ENCODE results near the gene DNTT.

The DNTT gene

GRCh38 chr10:96281444-96282029 lies 22.7 kb upstream of the DNTT start:
- Histone ChIP-seq H3K27ac (ENCODE audit: low read length) (no peak overlapping the region), H3K79me2 (ENCODE audit: low read length) (peaks cover 14% of the 10 kb centered on the region), H3K36me3 (replicated peaks; ENCODE audit: low read depth, low read length) (no peaks in the 10 kb centered on the region), H3K4me2 (ENCODE audit: low read length) (no peak overlapping the region), H2AFZ (ENCODE audit: low read depth, low read length) (no peak overlapping the region), H4K20me1 (ENCODE audit: insufficient read depth, low read length) (no peaks in the 10 kb centered on the region), H3K9me3 (ENCODE audit: insufficient read depth, low read length) (no peaks in the 10 kb centered on the region), H3K27me3 (ENCODE audit: low read depth, low read length) (no peaks in the 10 kb centered on the region), H3K9ac (ENCODE audit: low read length) (no peak overlapping the region), H3K4me3 (ENCODE audit: low read length) (no peak overlapping the region), H3K4me1 (ENCODE audit: low read length) (peaks cover 35% of the 10 kb centered on the region)
- no peak for TF ChIP-seq EZH2phosphoT487 (IDR thresholded peaks at IDR 0.05; ENCODE audit: low read depth)
- TF ChIP-seq, protein P1, sequence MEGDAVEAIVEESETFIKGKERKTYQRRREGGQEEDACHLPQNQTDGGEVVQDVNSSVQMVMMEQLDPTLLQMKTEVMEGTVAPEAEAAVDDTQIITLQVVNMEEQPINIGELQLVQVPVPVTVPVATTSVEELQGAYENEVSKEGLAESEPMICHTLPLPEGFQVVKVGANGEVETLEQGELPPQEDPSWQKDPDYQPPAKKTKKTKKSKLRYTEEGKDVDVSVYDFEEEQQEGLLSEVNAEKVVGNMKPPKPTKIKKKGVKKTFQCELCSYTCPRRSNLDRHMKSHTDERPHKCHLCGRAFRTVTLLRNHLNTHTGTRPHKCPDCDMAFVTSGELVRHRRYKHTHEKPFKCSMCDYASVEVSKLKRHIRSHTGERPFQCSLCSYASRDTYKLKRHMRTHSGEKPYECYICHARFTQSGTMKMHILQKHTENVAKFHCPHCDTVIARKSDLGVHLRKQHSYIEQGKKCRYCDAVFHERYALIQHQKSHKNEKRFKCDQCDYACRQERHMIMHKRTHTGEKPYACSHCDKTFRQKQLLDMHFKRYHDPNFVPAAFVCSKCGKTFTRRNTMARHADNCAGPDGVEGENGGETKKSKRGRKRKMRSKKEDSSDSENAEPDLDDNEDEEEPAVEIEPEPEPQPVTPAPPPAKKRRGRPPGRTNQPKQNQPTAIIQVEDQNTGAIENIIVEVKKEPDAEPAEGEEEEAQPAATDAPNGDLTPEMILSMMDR (IDR thresholded peaks at IDR 0.05; ENCODE audit: low read depth, low read length) = no peak

GRCh38 chr10:96283351-96283750 lies 20.9 kb upstream of the DNTT start:
- no peak overlapping the region for H2AFZ ChIP-seq (ENCODE audit: low read depth, low read length)
- H4K20me1 ChIP-seq (ENCODE audit: insufficient read depth, low read length) = no peaks in the 10 kb centered on the region
- no peaks in the 10 kb centered on the region for H3K9me3 ChIP-seq (ENCODE audit: insufficient read depth, low read length)
- H3K4me1 ChIP-seq (ENCODE audit: low read length) = peaks cover 41% of the 10 kb centered on the region
- H3K36me3 ChIP-seq (replicated peaks; ENCODE audit: low read depth, low read length) = no peaks in the 10 kb centered on the region
- no peak overlapping the region for H3K27ac ChIP-seq (ENCODE audit: low read length)
- peaks cover 16% of the 10 kb centered on the region for H3K79me2 ChIP-seq (ENCODE audit: low read length)
- H3K27me3 ChIP-seq (ENCODE audit: low read depth, low read length) = no peaks in the 10 kb centered on the region
- no peak overlapping the region for H3K4me3 ChIP-seq (ENCODE audit: low read length)
- TF ChIP-seq EZH2phosphoT487 (IDR thresholded peaks at IDR 0.05; ENCODE audit: low read depth) = no peak
- TF ChIP-seq, protein P1 (IDR thresholded peaks at IDR 0.05; ENCODE audit: low read depth, low read length) = no peak
- no peak overlapping the region for H3K4me2 ChIP-seq (ENCODE audit: low read length)
- H3K9ac ChIP-seq (ENCODE audit: low read length) = no peak overlapping the region

DNA sequence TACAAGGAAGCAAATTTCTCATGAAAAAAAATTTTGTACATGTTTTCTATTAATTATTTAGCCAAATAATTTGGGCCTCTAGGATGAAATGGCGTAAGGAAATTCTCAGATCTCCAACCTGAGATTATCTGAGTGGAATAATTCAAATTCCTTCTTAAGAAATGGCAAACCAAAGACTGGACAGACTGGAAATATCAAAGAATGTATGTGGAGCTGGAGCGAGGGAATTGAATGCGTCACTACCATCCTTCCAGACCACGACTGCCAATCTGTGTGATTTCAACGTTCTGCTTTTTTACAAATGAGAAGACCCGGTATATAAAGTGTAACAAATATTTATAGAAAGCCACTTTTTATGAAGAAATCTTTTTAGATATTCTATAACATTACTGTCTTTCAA lies 20.5 kb upstream of the DNTT start:
- H3K36me3 ChIP-seq (replicated peaks; ENCODE audit: low read depth, low read length) = no peaks in the 10 kb centered on the region
- no peaks in the 10 kb centered on the region for H3K9me3 ChIP-seq (ENCODE audit: insufficient read depth, low read length)
- H3K4me3 ChIP-seq (ENCODE audit: low read length) = no peak overlapping the region
- H3K4me1 ChIP-seq (ENCODE audit: low read length) = peaks cover 44% of the 10 kb centered on the region
- no peak overlapping the region for H3K4me2 ChIP-seq (ENCODE audit: low read length)
- no peak overlapping the region for H3K9ac ChIP-seq (ENCODE audit: low read length)
- no peak for TF ChIP-seq EZH2phosphoT487 (IDR thresholded peaks at IDR 0.05; ENCODE audit: low read depth)
- TF ChIP-seq, protein P1 (IDR thresholded peaks at IDR 0.05; ENCODE audit: low read depth, low read length) = no peak
- H4K20me1 ChIP-seq (ENCODE audit: insufficient read depth, low read length) = no peaks in the 10 kb centered on the region
- peaks cover 16% of the 10 kb centered on the region for H3K79me2 ChIP-seq (ENCODE audit: low read length)
- H3K27ac ChIP-seq (ENCODE audit: low read length) = no peak overlapping the region
- H2AFZ ChIP-seq (ENCODE audit: low read depth, low read length) = no peak overlapping the region
- H3K27me3 ChIP-seq (ENCODE audit: low read depth, low read length) = no peaks in the 10 kb centered on the region

- peaks cover 31% of the 10 kb centered on the region for H3K79me2 ChIP-seq (ENCODE audit: low read length)
- TF ChIP-seq, protein P1 (IDR thresholded peaks at IDR 0.05; ENCODE audit: low read depth, low read length) = no peak
- TF ChIP-seq EZH2phosphoT487 (IDR thresholded peaks at IDR 0.05; ENCODE audit: low read depth) = no peak
- no peaks in the 10 kb centered on the region for H3K9me3 ChIP-seq (ENCODE audit: insufficient read depth, low read length)
- H3K4me1 ChIP-seq (ENCODE audit: low read length) = peaks cover 52% of the 10 kb centered on the region
- no peaks in the 10 kb centered on the region for H3K36me3 ChIP-seq (replicated peaks; ENCODE audit: low read depth, low read length)
- H2AFZ ChIP-seq (ENCODE audit: low read depth, low read length) = peak overlapping the region; percentile 69; the same call in 1 of the 2 replicates
- H3K4me2 ChIP-seq (ENCODE audit: low read length) = peak overlapping the region; percentile 67
- peak overlapping the region; percentile 100 for H3K27ac ChIP-seq (ENCODE audit: low read length)
- H3K27me3 ChIP-seq (ENCODE audit: low read depth, low read length) = no peaks in the 10 kb centered on the region
- no peaks in the 10 kb centered on the region for H4K20me1 ChIP-seq (ENCODE audit: insufficient read depth, low read length)
- peak overlapping the region; percentile 34 for H3K4me3 ChIP-seq (ENCODE audit: low read length)
- peak overlapping the region; percentile 35; the same call in 1 of the 2 replicates for H3K9ac ChIP-seq (ENCODE audit: low read length)
Observed at GRCh38 chr10:96285331-96285752, 18.9 kb upstream of the DNTT start.
